Nephron (organoid): ENCODE results near the gene AFMID.

Experiments used
- H3K27ac Mint-ChIP-seq, 3 experiments: 2 replicates each; pipeline ENCODE4 v1.8.0; 2020; ENCODE audit warnings: mixed read lengths in 3 of 3, mild to moderate bottlenecking in 2 of 3, moderate library complexity in 1 of 3
- H3K27me3 Mint-ChIP-seq: 2 replicates; pipeline ENCODE4 v1.8.0; 2021; ENCODE audit warnings: low read depth, mild to moderate bottlenecking, moderate library complexity, mixed read lengths
- H3K36me3 Mint-ChIP-seq: 2 replicates; pipeline ENCODE4 v1.8.0; 2020; ENCODE audit warnings: low read depth, mixed read lengths
- H3K4me1 Mint-ChIP-seq: 2 replicates; pipeline ENCODE4 v1.8.0; 2020; ENCODE audit warnings: mixed read lengths
- H3K4me3 Mint-ChIP-seq, 3 experiments: 2 replicates each; pipeline ENCODE4 v1.8.0; 2020; ENCODE audit warnings: mild to moderate bottlenecking in 3 of 3, mixed read lengths in 3 of 3, moderate library complexity in 2 of 3
- H3K9me3 Mint-ChIP-seq: 2 replicates; pipeline ENCODE4 v1.8.0; 2020; ENCODE audit warnings: mixed read lengths
- TF ChIP-seq, protein P1 (sequence below), 3 experiments: fragments of 200-600 bp; sonication (generic); IDR thresholded peaks; one replicate each; pipeline ENCODE4 v1.5.0; 2021; ENCODE audit warnings: antibody characterized with exemption in 3 of 3; ENCODE audit not compliant: unreplicated experiment in 3 of 3

AFMID gene

DNA sequence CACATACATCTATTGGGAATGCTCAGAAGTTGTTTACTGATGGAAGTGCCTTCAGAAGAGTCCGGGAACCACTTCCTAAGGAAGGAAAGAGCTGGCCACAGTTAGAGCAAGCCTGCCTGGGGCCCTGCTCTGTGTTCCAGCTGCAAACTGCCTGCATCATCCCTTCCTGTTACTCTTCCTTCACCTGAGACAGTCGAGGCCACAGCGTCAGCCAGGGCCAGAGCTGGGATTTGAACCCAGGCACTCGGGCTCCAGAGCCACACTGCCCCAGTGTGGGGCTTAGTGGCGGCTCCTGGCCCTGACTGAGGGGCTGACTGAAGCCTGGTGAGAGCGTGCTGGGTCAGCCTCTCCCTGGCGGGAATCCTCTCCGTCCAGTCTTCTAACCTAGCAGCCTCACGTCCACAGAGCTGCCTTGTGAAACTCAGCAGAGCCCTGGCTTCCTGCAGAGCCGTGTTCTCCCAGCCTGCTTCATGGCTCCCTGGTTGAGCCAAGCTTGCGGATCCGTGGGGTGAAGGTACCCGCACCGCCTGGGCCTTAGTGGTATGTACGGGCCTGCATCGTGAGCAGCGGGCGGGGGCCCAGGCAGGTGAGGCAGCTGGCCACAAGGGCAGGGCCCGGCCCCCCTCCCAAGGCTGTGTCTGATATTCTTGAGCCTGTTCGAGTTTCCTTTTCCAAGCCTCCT, 45.6 kb upstream of the AFMID start:
- TF ChIP-seq, protein P1, sequence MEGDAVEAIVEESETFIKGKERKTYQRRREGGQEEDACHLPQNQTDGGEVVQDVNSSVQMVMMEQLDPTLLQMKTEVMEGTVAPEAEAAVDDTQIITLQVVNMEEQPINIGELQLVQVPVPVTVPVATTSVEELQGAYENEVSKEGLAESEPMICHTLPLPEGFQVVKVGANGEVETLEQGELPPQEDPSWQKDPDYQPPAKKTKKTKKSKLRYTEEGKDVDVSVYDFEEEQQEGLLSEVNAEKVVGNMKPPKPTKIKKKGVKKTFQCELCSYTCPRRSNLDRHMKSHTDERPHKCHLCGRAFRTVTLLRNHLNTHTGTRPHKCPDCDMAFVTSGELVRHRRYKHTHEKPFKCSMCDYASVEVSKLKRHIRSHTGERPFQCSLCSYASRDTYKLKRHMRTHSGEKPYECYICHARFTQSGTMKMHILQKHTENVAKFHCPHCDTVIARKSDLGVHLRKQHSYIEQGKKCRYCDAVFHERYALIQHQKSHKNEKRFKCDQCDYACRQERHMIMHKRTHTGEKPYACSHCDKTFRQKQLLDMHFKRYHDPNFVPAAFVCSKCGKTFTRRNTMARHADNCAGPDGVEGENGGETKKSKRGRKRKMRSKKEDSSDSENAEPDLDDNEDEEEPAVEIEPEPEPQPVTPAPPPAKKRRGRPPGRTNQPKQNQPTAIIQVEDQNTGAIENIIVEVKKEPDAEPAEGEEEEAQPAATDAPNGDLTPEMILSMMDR (IDR thresholded peaks at IDR 0.05; ENCODE audit: unreplicated experiment in 3 of 3), result no peak
- Mint-ChIP-seq H3K27me3 (peaks cover 8% of the 10 kb centered on the region), H3K36me3 (no peaks in the 10 kb centered on the region), H3K27ac (peak overlapping the region in 1 of 3 experiments; percentile 80), H3K4me3 (no peak overlapping the region), H3K4me1 (peaks cover 26% of the 10 kb centered on the region), H3K9me3 (no peaks in the 10 kb centered on the region)

DNA sequence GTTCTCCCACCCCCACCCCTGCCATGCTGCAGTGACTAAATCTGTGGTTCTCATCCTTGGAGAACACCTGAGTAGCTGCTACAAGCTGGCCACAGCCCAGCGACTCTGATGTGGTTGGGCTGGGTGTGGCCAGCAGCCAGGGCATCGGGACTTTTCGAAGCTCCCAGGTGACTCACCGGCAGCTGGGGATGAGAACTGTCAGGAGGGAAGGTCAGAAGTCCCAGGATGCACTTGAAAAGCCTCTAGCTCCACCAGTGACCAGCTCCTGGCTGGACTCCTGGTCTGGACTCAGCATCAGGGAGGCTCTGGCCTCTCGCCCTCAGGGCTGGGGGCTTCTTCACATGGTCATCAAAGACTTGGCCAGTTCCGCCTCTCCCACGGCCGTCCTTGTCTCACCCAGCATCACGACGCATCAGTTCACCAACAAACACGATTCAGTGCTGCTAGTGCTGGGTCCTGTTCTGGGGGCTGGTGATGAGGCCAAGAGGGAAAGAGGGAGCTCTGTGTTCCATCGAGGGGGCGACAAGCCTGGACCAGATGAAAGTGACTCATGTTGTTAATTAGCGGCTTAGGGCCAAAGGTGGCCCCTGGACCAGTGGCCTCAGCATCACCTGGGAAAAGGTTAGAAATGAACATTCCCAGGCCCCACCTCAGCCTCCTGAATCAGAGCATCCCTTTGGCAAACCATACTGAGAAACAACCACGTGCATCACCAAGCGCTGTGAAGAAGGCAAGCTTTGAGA, 44.9 kb upstream of the AFMID start:
- no peak overlapping the region for H3K4me3 Mint-ChIP-seq
- TF ChIP-seq, protein P1 (IDR thresholded peaks at IDR 0.05; ENCODE audit: unreplicated experiment in 3 of 3), result no peak

DNA sequence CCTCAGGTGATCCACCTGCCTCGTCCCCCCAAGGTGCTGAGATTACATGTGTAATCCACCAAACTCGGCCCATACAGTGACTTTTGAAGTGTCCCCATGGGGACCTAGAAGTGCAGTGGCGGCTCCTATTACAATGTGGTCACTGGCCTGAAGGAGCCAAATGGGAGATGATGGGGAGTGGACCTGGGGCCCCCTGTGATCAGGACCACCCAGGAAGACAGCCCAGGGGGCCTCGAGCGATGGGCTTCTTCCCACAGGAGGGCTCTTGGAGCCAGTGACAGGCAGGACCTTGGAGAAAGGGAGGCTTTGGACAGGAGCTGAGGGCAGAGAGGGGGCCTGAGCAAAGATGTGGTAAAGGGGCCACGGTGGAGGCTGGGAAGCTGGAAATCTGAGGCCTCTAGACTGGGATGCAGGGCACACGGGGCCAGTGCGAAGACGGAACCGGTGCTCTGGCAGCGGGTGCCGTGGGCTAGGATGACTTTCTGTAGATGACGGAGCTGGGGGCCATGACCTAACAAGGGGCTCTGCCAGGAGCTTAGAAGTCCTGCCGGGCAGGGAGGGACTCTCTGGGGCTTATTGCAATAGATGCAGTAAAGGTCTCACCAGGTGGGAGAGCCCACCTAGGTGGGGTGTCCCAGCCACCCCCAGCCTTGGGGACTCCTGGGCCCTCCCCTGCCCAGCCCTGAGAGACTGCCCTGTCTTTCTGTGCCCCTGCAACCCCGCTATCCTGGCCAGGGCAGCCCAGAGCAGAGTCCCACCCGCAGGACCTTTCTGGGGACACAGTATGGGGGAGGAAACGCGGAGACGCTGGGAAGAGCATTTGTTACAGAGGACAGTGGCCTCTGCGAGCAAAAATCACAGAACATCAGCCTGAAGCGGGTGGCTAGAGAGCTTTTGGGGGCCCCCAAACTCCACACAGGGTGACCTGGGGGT, 43.7 kb upstream of the AFMID start:
- no peaks in the 10 kb centered on the region for H3K36me3 Mint-ChIP-seq
- H3K4me3 Mint-ChIP-seq, result no peak overlapping the region
- peaks cover 8% of the 10 kb centered on the region for H3K27me3 Mint-ChIP-seq
- TF ChIP-seq, protein P1 (IDR thresholded peaks at IDR 0.05; ENCODE audit: unreplicated experiment in 3 of 3), result no peak
- H3K9me3 Mint-ChIP-seq, result no peaks in the 10 kb centered on the region
- H3K27ac Mint-ChIP-seq, result peak overlapping the region; percentile 55 to 92 (median 83)
- peaks cover 26% of the 10 kb centered on the region for H3K4me1 Mint-ChIP-seq

More for the DNA sequence above, 44.9 kb upstream of the AFMID start:
- Mint-ChIP-seq H3K9me3 (no peaks in the 10 kb centered on the region), H3K36me3 (no peaks in the 10 kb centered on the region), H3K4me1 (peaks cover 26% of the 10 kb centered on the region), H3K27ac (peak overlapping the region in 1 of 3 experiments; percentile 21), H3K27me3 (peaks cover 8% of the 10 kb centered on the region)

DNA sequence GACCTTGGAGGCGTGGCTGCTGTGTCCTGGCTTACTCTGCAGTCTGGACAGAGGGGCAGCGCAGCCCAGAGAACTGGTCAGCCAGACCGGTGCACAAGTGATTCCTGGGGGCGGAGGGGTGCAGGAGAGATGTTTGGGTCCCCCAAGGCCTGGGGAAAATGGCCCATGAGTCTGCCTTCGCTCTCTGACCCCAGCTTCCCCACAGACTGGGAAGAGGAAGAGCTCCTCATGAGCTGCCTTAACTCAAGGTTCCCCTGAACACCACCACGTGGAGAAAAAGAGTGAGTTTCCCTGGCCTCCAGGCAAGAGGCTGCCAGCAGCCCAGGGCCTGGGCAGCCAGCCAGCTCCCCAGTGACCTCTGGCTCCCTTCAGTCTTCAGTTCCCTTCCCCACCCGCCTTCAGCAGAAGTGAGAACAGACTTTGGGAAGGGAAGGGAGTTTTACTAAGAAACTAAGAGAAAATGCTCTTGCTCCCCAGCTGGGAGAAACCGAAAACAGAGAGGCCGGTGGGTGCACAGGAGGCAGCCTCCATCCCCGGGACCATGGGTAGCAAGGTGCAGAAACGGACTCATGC, 42.9 kb upstream of the AFMID start:
- peaks cover 26% of the 10 kb centered on the region for H3K4me1 Mint-ChIP-seq

More for the DNA sequence above, 42.9 kb upstream of the AFMID start:
- Mint-ChIP-seq H3K36me3 (no peaks in the 10 kb centered on the region), H3K27ac (peak overlapping the region; percentile 83 to 98 (median 92)), H3K9me3 (no peaks in the 10 kb centered on the region), H3K4me3 (peak overlapping the region; percentile 25 to 39 (median 36)), H3K27me3 (peaks cover 8% of the 10 kb centered on the region)
- TF ChIP-seq, protein P1 (IDR thresholded peaks at IDR 0.05; ENCODE audit: unreplicated experiment in 3 of 3), result no peak
